Measurements from ENCODE around the gene TGFA. TPM values are rescaled to one million over a fixed set of nuclear protein-coding genes. Genes with fewer than 3 reads are reported as not detected.

Gene TGFA
- total and polyA plus RNA-seq, 8 donors = 0.33 to 15.6 (median 0.73) TPM

DNA sequence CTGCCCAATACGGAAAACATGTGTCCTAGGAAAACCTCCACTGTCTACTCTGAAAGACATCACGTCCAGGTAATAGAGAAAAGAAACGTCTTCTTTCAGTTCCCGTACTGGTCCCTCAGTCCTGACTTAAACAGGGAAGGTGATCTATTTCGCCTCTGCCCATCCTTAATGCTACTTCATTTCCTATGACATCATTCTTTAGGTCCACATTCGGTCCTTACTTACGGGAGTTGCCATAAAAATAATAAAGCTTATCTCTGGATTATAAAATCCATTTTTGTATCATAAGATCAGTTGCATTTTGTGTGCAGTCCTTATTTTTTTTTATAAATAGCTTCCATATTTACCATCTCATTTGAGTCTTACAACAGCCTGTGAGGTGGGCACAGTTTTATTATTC lies 3.7 kb downstream of the TGFA start:
- intact Hi-C loops (cut with DNase I) = no loop called here
- Histone ChIP-seq H3K27ac (no peak overlapping the region), H3K4me3 (no peak overlapping the region), H3K36me3 (no peaks in the 10 kb centered on the region), H3K27me3 (peaks cover 13 to 59% of the 10 kb centered on the region in 2 donors), H3K9me3 (no peaks in the 10 kb centered on the region), H3K4me1 (peaks cover 0 to 9% of the 10 kb centered on the region in 2 donors)
- DNase-seq (no peak), ATAC-seq (no peak)
- TF ChIP-seq, protein P1, sequence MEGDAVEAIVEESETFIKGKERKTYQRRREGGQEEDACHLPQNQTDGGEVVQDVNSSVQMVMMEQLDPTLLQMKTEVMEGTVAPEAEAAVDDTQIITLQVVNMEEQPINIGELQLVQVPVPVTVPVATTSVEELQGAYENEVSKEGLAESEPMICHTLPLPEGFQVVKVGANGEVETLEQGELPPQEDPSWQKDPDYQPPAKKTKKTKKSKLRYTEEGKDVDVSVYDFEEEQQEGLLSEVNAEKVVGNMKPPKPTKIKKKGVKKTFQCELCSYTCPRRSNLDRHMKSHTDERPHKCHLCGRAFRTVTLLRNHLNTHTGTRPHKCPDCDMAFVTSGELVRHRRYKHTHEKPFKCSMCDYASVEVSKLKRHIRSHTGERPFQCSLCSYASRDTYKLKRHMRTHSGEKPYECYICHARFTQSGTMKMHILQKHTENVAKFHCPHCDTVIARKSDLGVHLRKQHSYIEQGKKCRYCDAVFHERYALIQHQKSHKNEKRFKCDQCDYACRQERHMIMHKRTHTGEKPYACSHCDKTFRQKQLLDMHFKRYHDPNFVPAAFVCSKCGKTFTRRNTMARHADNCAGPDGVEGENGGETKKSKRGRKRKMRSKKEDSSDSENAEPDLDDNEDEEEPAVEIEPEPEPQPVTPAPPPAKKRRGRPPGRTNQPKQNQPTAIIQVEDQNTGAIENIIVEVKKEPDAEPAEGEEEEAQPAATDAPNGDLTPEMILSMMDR (IDR thresholded peaks at IDR 0.05) = no peak

DNA sequence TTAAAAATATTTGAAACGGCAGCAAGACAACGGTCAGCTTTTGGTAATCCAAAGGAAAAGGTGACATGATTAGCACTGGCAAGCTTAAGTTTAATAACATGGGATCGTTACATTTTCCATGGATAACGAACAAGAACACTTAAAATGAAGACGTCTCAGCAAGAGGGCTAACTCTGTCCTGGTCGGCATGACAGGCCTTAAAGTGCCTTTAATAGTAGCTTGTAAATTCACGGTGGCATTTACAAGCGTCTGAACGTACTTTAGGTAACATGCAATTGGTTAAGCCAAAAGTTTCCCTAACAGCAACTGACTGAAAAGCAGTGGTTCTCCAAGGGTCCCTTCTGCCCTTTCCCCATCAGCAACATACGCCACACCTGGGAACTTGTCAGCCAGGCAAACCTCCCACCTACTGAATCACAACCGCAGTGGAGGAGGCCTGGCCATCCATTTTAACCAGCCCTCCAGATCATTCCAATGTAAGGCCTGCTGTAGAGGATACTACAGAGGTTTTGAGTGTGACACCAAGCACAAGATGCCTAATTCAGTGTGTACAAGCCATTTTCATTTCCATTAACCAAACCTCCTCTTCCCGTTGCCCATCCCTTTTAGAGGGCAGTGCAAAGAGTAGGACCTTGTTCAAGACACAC lies 4.4 kb downstream of the TGFA start:
- Histone ChIP-seq H3K9me3 (no peaks in the 10 kb centered on the region), H3K27me3 (peaks cover 13 to 51% of the 10 kb centered on the region in 2 donors), H3K4me3 (no peak overlapping the region), H3K27ac (no peak overlapping the region), H3K4me1 (peaks cover 0 to 1% of the 10 kb centered on the region in 2 donors), H3K36me3 (no peaks in the 10 kb centered on the region)
- ATAC-seq = no peak
- intact Hi-C loops (cut with DNase I) = no loop called here
- TF ChIP-seq, protein P1 (IDR thresholded peaks at IDR 0.05) = no peak
- no peak for DNase-seq

DNA sequence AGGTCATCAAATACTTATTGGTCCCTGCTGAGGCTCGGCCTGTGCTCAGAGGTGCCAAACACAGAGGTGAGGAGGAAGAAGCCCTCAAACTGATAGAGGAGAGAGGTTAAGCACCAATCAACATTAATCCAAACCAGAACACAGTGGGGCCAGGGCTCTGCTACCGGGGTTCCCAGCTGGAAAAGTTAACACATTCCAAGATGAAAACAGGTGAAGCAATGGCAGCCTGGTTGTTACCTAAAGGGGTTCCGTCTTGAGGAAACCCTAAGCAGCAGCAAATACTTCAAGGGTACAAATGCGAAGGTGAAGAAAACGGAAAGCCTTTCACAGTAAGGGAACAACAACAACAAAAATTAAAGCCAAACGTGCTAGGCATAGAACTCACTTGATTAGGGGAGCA lies 5.4 kb downstream of the TGFA start:
- ATAC-seq = no peak
- H3K27me3 ChIP-seq = peaks cover 7 to 42% of the 10 kb centered on the region in 2 donors

DNA sequence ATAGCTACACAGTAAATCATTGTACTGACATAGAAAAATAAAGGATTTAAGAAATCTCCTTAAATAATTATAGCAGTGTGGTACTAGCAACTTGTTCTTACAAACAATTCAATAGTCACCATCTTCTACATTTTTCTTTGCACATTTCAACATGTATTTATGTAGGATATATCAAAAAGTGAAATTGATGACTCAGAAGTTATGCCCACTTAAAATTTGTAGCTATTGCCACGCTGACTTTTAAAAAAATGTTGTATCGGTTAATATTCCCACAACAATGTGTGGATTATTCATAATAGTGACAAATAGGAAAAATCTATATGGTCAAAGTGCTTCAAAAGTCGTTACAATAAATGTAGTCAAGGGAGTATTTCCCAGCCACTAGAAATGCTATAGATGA lies 6.7 kb downstream of the TGFA start:
- TF ChIP-seq, protein P1 (IDR thresholded peaks at IDR 0.05) = no peak
- no peak overlapping the region for H3K27ac ChIP-seq
- no peak overlapping the region for H3K4me3 ChIP-seq
- DNase-seq (no peak), ATAC-seq (no peak)
- no peaks in the 10 kb centered on the region for H3K4me1 ChIP-seq
- no peaks in the 10 kb centered on the region for H3K36me3 ChIP-seq
- H3K9me3 ChIP-seq = no peaks in the 10 kb centered on the region
- intact Hi-C loops (cut with DNase I) = no loop called here
- peaks cover 0 to 28% of the 10 kb centered on the region in 2 donors for H3K27me3 ChIP-seq

More for the DNA sequence above, 5.4 kb downstream of the TGFA start:
- Histone ChIP-seq H3K27ac (no peak overlapping the region), H3K36me3 (no peaks in the 10 kb centered on the region), H3K9me3 (no peaks in the 10 kb centered on the region), H3K4me3 (no peak overlapping the region), H3K4me1 (no peaks in the 10 kb centered on the region)
- DNase-seq = no peak
- TF ChIP-seq, protein P1 (IDR thresholded peaks at IDR 0.05) = no peak
- intact Hi-C loops (cut with DNase I) = no loop called here

DNA sequence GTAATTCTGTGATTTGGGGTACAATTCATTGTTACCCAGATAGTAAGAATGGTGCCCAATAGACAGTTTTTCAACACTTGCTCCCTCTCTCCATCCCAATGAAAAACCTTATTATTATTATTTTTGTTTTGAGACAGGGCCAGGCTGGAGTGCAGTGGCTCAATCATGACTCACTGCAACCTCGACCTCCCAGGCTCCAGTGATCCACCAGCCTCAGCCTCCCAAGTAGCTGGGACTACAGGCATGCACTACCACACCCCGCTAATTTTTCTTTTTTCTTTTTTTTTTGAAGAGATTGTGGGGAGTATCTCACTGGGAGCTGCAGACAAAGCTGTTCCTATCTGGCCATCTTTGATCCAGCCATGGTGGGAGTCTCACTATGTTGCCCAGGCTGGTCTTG lies 7.2 kb downstream of the TGFA start:
- Histone ChIP-seq H3K4me3 (no peak overlapping the region), H3K4me1 (no peaks in the 10 kb centered on the region), H3K36me3 (no peaks in the 10 kb centered on the region), H3K9me3 (no peaks in the 10 kb centered on the region), H3K27me3 (peaks cover 0 to 23% of the 10 kb centered on the region in 2 donors), H3K27ac (no peak overlapping the region)
- DNase-seq (no peak), ATAC-seq (no peak)
- TF ChIP-seq, protein P1 (IDR thresholded peaks at IDR 0.05) = no peak
- intact Hi-C loops (cut with DNase I) = no loop called here

All from left lung (tissue), 10 donors.